ENCODE measurements around the gene MAP3K15. TPM values are rescaled to one million over a fixed set of nuclear protein-coding genes. Genes with fewer than 3 reads are reported as not detected.

Gene MAP3K15
- total RNA-seq, 2 experiments from 2014 or later, result 0.07 to 0.23 TPM

DNA sequence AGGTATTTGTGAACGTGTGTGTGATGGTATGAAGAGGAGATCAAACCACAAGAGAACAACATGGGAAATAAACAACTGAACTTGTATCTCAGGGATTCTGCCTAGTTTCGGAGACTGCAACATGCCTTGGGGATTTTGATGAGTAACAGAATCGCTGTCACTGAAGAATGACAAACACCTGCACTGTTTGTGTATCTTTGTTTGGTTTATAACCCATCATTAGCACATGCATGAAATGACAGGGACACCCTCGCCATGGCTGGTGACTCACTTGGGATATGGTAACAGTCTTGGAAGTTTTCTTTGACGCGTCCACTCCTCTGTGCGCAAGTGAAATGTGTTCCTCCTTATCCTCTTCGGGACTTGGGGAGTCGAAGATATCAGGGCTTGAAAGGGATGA is 30.3 kb upstream of the MAP3K15 start:
- H3K36me3 Mint-ChIP-seq (ENCODE audit: low read depth), result peaks cover 38% of the 10 kb centered on the region
- H3K27me3 Mint-ChIP-seq, result no peaks in the 10 kb centered on the region
- H3K4me1 Mint-ChIP-seq, result peaks cover 35% of the 10 kb centered on the region
- H3K9me3 Mint-ChIP-seq, result no peaks in the 10 kb centered on the region
- ChIA-PET CTCF (no interaction called here), POLR2A (no interaction called here)
- no peak overlapping the region for H3K4me3 Mint-ChIP-seq
- H3K27ac Mint-ChIP-seq, result no peak overlapping the region
- DNase-seq, result no peak

DNA sequence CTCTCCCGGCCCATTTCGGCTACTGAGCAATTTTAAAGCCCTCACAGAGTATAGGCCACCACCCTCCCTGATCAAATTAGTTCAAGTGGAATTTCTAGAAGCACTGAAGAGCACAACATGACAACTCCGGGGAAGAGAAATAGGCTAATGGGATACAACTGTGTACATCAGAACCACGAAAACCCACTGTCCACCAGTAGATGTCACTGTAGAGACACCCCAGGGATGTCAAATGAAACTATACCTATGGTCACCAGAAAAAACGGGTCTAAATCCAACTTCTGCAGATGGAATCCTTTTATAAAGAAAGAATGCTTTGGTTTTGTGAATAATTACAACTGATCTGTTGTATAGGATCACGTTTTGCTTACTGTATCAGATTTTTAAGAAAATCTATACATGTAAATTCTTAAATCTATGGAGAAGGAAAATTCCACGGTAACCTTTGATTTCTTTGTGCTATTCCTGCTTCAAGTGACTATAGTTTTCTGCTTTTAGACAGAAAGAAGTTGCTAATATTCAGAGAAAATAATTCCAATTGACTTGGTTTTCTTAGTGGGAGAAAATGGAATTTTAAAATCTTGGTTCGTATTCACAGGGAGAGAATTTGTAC is 29.5 kb upstream of the MAP3K15 start:
- H3K4me3 Mint-ChIP-seq, result no peak overlapping the region
- POLR2A ChIA-PET, result no interaction called here
- DNase-seq, result peak; percentile 42
- CTCF ChIA-PET, result no interaction called here
- H3K27ac Mint-ChIP-seq, result no peak overlapping the region
- H3K4me1 Mint-ChIP-seq, result peaks cover 26% of the 10 kb centered on the region
- no peaks in the 10 kb centered on the region for H3K27me3 Mint-ChIP-seq
- no peaks in the 10 kb centered on the region for H3K9me3 Mint-ChIP-seq
- peaks cover 37% of the 10 kb centered on the region for H3K36me3 Mint-ChIP-seq (ENCODE audit: low read depth)

DNA sequence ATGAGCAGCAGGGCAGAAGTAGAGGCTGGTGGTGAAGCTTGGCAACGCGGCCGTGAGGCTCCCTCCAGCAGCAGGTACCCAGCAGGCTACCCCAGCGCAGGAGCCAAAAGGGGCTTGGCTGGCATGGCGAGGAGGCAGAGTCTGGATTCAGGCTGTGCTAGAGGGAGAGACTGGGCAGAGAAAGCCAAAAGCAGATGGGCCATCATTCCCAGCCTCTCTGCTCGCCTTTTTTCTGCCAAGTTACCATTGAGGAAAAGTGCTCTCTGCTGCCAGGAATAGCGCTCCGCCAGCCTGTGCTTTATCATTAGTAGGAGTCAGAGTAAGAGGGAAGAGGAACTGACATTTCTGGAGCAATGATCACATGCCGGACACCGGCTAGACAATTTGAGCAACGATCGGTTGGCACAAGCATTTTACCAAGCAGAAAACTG is 28.7 kb upstream of the MAP3K15 start:
- no peak for DNase-seq
- Mint-ChIP-seq H3K4me3 (no peak overlapping the region), H3K9me3 (no peaks in the 10 kb centered on the region), H3K36me3 (ENCODE audit: low read depth) (peaks cover 32% of the 10 kb centered on the region), H3K27ac (no peak overlapping the region), H3K27me3 (no peaks in the 10 kb centered on the region), H3K4me1 (peaks cover 21% of the 10 kb centered on the region)
- ChIA-PET CTCF (no interaction called here), POLR2A (no interaction called here)

- H3K27me3 Mint-ChIP-seq, result no peaks in the 10 kb centered on the region
- H3K36me3 Mint-ChIP-seq (ENCODE audit: low read depth), result peaks cover 26% of the 10 kb centered on the region
- no peaks in the 10 kb centered on the region for H3K9me3 Mint-ChIP-seq
- no peak overlapping the region for H3K4me3 Mint-ChIP-seq
- ChIA-PET POLR2A (no interaction called here), CTCF (no interaction called here)
- no peak for DNase-seq
- peaks cover 13% of the 10 kb centered on the region for H3K4me1 Mint-ChIP-seq
- peak overlapping the region; percentile 63 for H3K27ac Mint-ChIP-seq
Observed at GRCh38 chrX:19543020-19543715, 27.9 kb upstream of the MAP3K15 start.

- no peaks in the 10 kb centered on the region for H3K27me3 Mint-ChIP-seq
- peaks cover 11% of the 10 kb centered on the region for H3K4me1 Mint-ChIP-seq
- peaks cover 23% of the 10 kb centered on the region for H3K36me3 Mint-ChIP-seq (ENCODE audit: low read depth)
- H3K9me3 Mint-ChIP-seq, result no peaks in the 10 kb centered on the region
- no peak overlapping the region for H3K27ac Mint-ChIP-seq
- ChIA-PET POLR2A (no interaction called here), CTCF (interaction anchor here (0.6 kb wide), 1 partner anchor 450 kb away, joined by 3 read pairs; no protein-coding TSS in a partner anchor)
- no peak for DNase-seq
- H3K4me3 Mint-ChIP-seq, result no peak overlapping the region
Observed at GRCh38 chrX:19541931-19542330, 26.6 kb upstream of the MAP3K15 start.

DNA sequence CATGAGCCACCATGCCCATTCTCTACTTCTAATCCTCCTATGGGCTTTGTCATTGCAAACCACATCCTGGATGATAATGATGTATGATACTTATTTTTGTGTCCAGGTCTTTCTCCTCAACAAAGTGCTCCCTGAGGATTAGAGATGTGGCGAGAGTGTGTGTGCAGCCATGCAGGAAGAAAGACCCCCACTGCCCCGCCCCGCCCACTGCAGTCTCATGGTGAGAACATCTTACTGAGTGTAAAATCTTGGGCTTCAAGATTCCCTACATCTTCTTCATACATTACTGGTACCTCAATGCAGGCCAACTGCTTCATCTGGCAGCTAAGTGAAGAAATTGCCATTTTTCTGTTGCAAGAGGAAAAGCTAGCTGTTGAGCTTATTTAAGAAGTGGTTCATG is 25.9 kb upstream of the MAP3K15 start:
- peaks cover 11% of the 10 kb centered on the region for H3K4me1 Mint-ChIP-seq
- no peak overlapping the region for H3K4me3 Mint-ChIP-seq
- H3K36me3 Mint-ChIP-seq (ENCODE audit: low read depth), result peaks cover 19% of the 10 kb centered on the region
- POLR2A ChIA-PET, result no interaction called here
- DNase-seq, result no peak
- no peak overlapping the region for H3K27ac Mint-ChIP-seq
- CTCF ChIA-PET, result no interaction called here
- H3K27me3 Mint-ChIP-seq, result no peaks in the 10 kb centered on the region
- H3K9me3 Mint-ChIP-seq, result no peaks in the 10 kb centered on the region

DNA sequence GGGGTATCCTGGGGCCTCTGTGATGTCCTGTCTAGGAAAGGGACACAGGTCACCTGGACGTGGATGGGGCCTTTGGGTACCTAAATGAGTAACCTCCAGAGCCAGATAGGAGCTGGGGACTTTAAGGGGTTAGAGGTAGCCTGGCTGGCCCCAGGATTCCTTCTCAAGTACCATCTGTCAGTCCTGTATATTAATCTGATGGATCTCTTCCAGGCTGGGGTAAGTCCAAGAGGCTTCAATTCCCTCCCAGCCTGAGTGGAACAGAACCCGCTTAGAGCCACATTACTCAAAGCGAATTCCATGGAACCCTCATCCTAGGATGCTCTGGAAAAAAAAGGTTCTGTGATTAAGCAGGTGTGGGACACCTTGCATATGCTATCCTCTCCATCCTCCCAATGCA is 24.8 kb upstream of the MAP3K15 start:
- Mint-ChIP-seq H3K27me3 (no peaks in the 10 kb centered on the region), H3K9me3 (no peaks in the 10 kb centered on the region), H3K4me1 (peaks cover 8% of the 10 kb centered on the region), H3K4me3 (no peak overlapping the region), H3K36me3 (ENCODE audit: low read depth) (peaks cover 18% of the 10 kb centered on the region), H3K27ac (no peak overlapping the region)
- no peak for DNase-seq
- ChIA-PET POLR2A (no interaction called here), CTCF (interaction anchor here (0.6 kb wide), 1 partner anchor 448 kb away, joined by 3 read pairs; no protein-coding TSS in a partner anchor)

- ChIA-PET POLR2A (no interaction called here), CTCF (no interaction called here)
- no peak for DNase-seq
- H3K36me3 Mint-ChIP-seq (ENCODE audit: low read depth), result peaks cover 19% of the 10 kb centered on the region
- H3K27ac Mint-ChIP-seq, result no peak overlapping the region
- no peaks in the 10 kb centered on the region for H3K9me3 Mint-ChIP-seq
- peaks cover 7% of the 10 kb centered on the region for H3K4me1 Mint-ChIP-seq
- no peak overlapping the region for H3K4me3 Mint-ChIP-seq
- H3K27me3 Mint-ChIP-seq, result no peaks in the 10 kb centered on the region
Observed at GRCh38 chrX:19539665-19540064, 24.4 kb upstream of the MAP3K15 start.

- Mint-ChIP-seq H3K36me3 (ENCODE audit: low read depth) (peaks cover 8% of the 10 kb centered on the region), H3K4me1 (no peaks in the 10 kb centered on the region), H3K27ac (no peak overlapping the region), H3K9me3 (no peaks in the 10 kb centered on the region), H3K27me3 (no peaks in the 10 kb centered on the region), H3K4me3 (no peak overlapping the region)
- ChIA-PET CTCF (interaction anchor here (1.0 kb wide), 2 partner anchors 12 to 154 kb away, joined by 3 to 5 read pairs; no protein-coding TSS in a partner anchor), POLR2A (no interaction called here)
- no peak for DNase-seq
Observed at GRCh38 chrX:19535476-19535875, 20.2 kb upstream of the MAP3K15 start.

DNA sequence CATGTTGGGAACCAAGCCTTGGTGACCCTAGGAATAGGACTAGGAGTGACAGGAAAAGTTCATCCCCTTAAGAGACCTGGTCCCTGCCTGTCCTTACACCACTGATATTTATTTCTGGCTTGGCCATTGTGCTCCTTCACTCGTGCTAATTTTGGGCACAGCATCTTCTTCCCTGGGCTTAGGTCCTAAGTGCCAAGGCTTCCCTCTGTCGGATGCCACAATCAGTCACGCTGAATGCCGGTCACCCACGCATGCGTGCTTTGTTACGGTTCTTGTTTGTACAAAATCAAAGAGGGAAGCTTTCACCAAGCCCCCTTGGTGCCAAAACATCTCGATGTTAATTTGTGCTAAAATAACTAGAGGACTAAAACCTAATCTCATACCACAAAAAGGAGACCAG is 17.4 kb upstream of the MAP3K15 start:
- no peak overlapping the region for H3K27ac Mint-ChIP-seq
- POLR2A ChIA-PET, result no interaction called here
- H3K4me1 Mint-ChIP-seq, result no peaks in the 10 kb centered on the region
- CTCF ChIA-PET, result interaction anchor here (1.1 to 1.2 kb wide), 2 partner anchors 123 to 167 kb away, joined by 3 read pairs; no protein-coding TSS in a partner anchor
- peaks cover 8% of the 10 kb centered on the region for H3K36me3 Mint-ChIP-seq (ENCODE audit: low read depth)
- no peaks in the 10 kb centered on the region for H3K27me3 Mint-ChIP-seq
- H3K4me3 Mint-ChIP-seq, result no peak overlapping the region
- no peak for DNase-seq
- H3K9me3 Mint-ChIP-seq, result no peaks in the 10 kb centered on the region

- DNase-seq, result no peak
- POLR2A ChIA-PET, result no interaction called here
- Mint-ChIP-seq H3K4me1 (no peaks in the 10 kb centered on the region), H3K27me3 (peaks cover 30% of the 10 kb centered on the region), H3K27ac (no peak overlapping the region), H3K9me3 (no peaks in the 10 kb centered on the region), H3K36me3 (ENCODE audit: low read depth) (no peaks in the 10 kb centered on the region), H3K4me3 (no peak overlapping the region)
- CTCF ChIA-PET, result no interaction called here
Observed at GRCh38 chrX:19517965-19518364, 2.7 kb upstream of the MAP3K15 start.

DNA sequence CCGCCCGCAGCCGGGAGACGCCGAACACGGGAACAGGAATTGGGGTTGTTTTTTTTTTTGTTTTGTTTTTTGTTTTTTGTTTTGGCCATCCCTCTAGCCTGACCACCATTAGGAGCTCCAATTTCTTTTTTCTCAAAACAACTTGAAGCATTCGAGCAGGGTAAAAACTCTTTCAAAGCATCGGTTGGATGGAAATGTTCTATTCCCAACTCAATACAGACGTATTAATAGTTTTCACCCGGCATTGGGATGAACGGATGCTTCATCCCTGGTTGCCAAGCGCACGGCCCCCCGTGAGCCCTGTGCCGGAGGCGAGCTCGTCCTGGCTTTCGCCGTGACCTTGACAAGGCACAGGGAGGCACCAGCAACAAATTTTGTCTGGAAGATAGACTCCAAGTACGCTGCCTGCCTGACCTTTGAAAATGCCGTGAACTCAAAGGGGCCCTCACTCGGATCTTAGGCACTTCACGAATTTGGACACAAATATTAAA is 352 bp upstream of the MAP3K15 start:
- CTCF ChIA-PET, result interaction anchor here (0.6 kb wide), 1 partner anchor 357 kb away, joined by 3 read pairs; no protein-coding TSS in a partner anchor
- H3K27ac Mint-ChIP-seq, result no peak overlapping the region
- H3K9me3 Mint-ChIP-seq, result no peaks in the 10 kb centered on the region
- H3K27me3 Mint-ChIP-seq, result peaks cover 33% of the 10 kb centered on the region
- no peaks in the 10 kb centered on the region for H3K4me1 Mint-ChIP-seq
- POLR2A ChIA-PET, result interaction anchor here (0.5 kb wide), 1 partner anchor 1000 kb away, joined by 3 read pairs; no protein-coding TSS in a partner anchor
- H3K36me3 Mint-ChIP-seq (ENCODE audit: low read depth), result no peaks in the 10 kb centered on the region
- DNase-seq, result no peak
- H3K4me3 Mint-ChIP-seq, result peak overlapping the region; percentile 45

DNA sequence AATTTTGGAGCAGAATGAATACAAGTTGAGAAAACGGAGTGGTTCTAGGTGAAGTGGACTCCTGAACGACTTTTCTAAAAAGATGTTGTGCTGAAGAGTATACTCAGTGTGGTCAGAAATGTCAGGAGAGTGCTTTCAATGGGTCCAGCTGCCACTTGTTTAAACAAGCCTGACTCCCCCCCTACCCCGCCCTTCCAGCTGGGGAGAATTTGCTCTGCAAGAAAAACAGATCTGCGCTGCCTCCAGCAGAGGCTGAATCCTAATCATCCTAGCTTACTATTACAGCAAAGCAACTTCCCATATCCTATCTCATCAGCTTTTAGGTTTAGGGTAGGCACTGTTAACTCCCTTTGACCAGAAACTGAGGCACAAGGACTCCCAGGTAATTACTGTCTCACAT is 1.9 kb downstream of the MAP3K15 start:
- H3K4me1 Mint-ChIP-seq, result no peaks in the 10 kb centered on the region
- no peak overlapping the region for H3K27ac Mint-ChIP-seq
- H3K36me3 Mint-ChIP-seq (ENCODE audit: low read depth), result no peaks in the 10 kb centered on the region
- CTCF ChIA-PET, result no interaction called here
- no peak overlapping the region for H3K4me3 Mint-ChIP-seq
- POLR2A ChIA-PET, result no interaction called here
- no peak for DNase-seq
- H3K9me3 Mint-ChIP-seq, result no peaks in the 10 kb centered on the region
- H3K27me3 Mint-ChIP-seq, result peaks cover 29% of the 10 kb centered on the region
